DOHH2 (cell line): ENCODE data around the gene TPSAB1.

Source experiments
- H3F3A ChIP-seq: fragments of 200-600 bp; sonication (generic), shearing (Covaris generic); 2 replicates; pipeline ENCODE4 v1.6.0; 2016; ENCODE audit warnings: antibody characterized with exemption, mild to moderate bottlenecking; ENCODE audit not compliant: control insufficient read depth, insufficient read depth
- H3K27ac ChIP-seq: fragments of 200-600 bp; sonication (generic); 2 replicates; pipeline ENCODE4 v1.5.1; 2014; ENCODE audit warnings: low read depth, mild to moderate bottlenecking, low read length, moderate library complexity
- H3K27me3 ChIP-seq: fragments of 200-600 bp; sonication (generic); 2 replicates; pipeline ENCODE4 v1.6.1; 2014; ENCODE audit warnings: mild to moderate bottlenecking, low read length, mixed read lengths; ENCODE audit not compliant: control insufficient read depth
- H3K36me3 ChIP-seq: fragments of 200-600 bp; sonication (generic); 2 replicates; pipeline ENCODE4 v1.6.1; 2014; ENCODE audit warnings: mild to moderate bottlenecking, low read length, moderate library complexity, mixed read lengths; ENCODE audit not compliant: control insufficient read depth
- H3K4me1 ChIP-seq: fragments of 200-600 bp; sonication (generic); 2 replicates; pipeline ENCODE4 v1.6.1; 2014; ENCODE audit warnings: mild to moderate bottlenecking, low read length, mixed read lengths; ENCODE audit not compliant: control insufficient read depth
- H3K4me2 ChIP-seq: fragments of 200-600 bp; sonication (generic); 2 replicates; pipeline ENCODE4 v1.6.0; 2014; ENCODE audit warnings: mild to moderate bottlenecking, low read length, moderate library complexity
- H3K4me3 ChIP-seq: fragments of 200-600 bp; sonication (generic); 2 replicates; pipeline ENCODE4 v1.5.1; 2014; ENCODE audit warnings: mild to moderate bottlenecking, low read length, mixed read lengths
- H3K79me2 ChIP-seq: fragments of 200-600 bp; sonication (generic); 2 replicates; pipeline ENCODE4 v1.6.1; 2014; ENCODE audit warnings: mild to moderate bottlenecking, low read length, mixed read lengths; ENCODE audit not compliant: control insufficient read depth
- H3K9me2 ChIP-seq: fragments of 200-600 bp; sonication (generic); replicated peaks from 2 replicates; pipeline ENCODE4 v1.6.1; 2014; ENCODE audit warnings: mild to moderate bottlenecking, low read length, mixed read lengths; ENCODE audit not compliant: control insufficient read depth
- H3K9me3 ChIP-seq: fragments of 200-600 bp; sonication (generic); 2 replicates; pipeline ENCODE4 v1.6.1; 2014; ENCODE audit warnings: antibody characterized with exemption, low read length, mixed read lengths; ENCODE audit not compliant: control insufficient read depth, insufficient read depth
- H4K20me1 ChIP-seq: fragments of 200-600 bp; sonication (generic); 2 replicates; pipeline ENCODE4 v1.6.0; 2014; ENCODE audit warnings: low read depth, mild to moderate bottlenecking, antibody characterized with exemption, low read length, moderate library complexity; ENCODE audit not compliant: control insufficient read depth, insufficient read depth
- EZH2phosphoT487 ChIP-seq: fragments of 200-600 bp; sonication (generic); IDR thresholded peaks from 2 replicates; pipeline ENCODE4 v1.6.1; 2017; ENCODE audit warnings: borderline replicate concordance, mild to moderate bottlenecking, antibody characterized with exemption, low read length, moderate library complexity, mixed read lengths
- TF ChIP-seq, protein P1 (sequence below): fragments of 200-600 bp; sonication (generic); IDR thresholded peaks from one replicate; pipeline ENCODE4 v1.5.1; 2014; ENCODE audit warnings: antibody characterized with exemption, mild to moderate bottlenecking, low read depth, low read length; ENCODE audit not compliant: poor library complexity, severe bottlenecking

The TPSAB1 gene

GRCh38 chr16:1290860-1291575, 50.5 kb downstream of the TPSAB1 start:
- TF ChIP-seq EZH2phosphoT487 = no peak
- TF ChIP-seq, protein P1, sequence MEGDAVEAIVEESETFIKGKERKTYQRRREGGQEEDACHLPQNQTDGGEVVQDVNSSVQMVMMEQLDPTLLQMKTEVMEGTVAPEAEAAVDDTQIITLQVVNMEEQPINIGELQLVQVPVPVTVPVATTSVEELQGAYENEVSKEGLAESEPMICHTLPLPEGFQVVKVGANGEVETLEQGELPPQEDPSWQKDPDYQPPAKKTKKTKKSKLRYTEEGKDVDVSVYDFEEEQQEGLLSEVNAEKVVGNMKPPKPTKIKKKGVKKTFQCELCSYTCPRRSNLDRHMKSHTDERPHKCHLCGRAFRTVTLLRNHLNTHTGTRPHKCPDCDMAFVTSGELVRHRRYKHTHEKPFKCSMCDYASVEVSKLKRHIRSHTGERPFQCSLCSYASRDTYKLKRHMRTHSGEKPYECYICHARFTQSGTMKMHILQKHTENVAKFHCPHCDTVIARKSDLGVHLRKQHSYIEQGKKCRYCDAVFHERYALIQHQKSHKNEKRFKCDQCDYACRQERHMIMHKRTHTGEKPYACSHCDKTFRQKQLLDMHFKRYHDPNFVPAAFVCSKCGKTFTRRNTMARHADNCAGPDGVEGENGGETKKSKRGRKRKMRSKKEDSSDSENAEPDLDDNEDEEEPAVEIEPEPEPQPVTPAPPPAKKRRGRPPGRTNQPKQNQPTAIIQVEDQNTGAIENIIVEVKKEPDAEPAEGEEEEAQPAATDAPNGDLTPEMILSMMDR = no peak
- H3K9me3 ChIP-seq = no peaks in the 10 kb centered on the region
- peaks cover 23% of the 10 kb centered on the region for H3K27me3 ChIP-seq
- H3K4me1 ChIP-seq = peaks cover 6% of the 10 kb centered on the region; the same call in 1 of the 2 replicates
- no peak overlapping the region for H3K4me3 ChIP-seq
- H3K36me3 ChIP-seq = no peaks in the 10 kb centered on the region
- H3K4me2 ChIP-seq = no peak overlapping the region
- H3K79me2 ChIP-seq = no peaks in the 10 kb centered on the region
- no peaks in the 10 kb centered on the region for H3K9me2 ChIP-seq
- no peaks in the 10 kb centered on the region for H4K20me1 ChIP-seq
- no peak overlapping the region for H3K27ac ChIP-seq
- no peaks in the 10 kb centered on the region; the same call in 1 of the 2 replicates for H3F3A ChIP-seq

DNA sequence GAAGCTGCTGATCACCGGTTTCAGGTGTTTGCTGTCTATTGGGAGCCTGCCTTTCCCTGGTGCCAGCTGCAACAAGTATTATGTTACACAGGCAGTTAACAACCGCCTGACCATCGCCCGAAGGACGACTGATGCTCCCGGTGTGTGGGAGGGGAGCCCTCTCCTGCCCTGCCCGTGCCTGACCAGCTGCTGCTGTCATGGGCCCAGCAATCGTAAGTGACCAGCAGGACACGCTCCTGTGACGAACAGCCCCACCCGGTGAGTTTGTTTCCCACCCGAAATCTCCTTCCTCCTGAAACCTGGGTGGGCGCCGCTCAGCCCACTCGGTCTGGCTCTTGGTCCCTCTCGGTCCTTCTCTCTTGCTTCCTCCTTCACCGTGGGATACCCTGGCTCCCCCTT, 51.1 kb downstream of the TPSAB1 start:
- Histone ChIP-seq H3K9me3 (no peaks in the 10 kb centered on the region), H3K27me3 (peaks cover 23% of the 10 kb centered on the region), H3K79me2 (no peaks in the 10 kb centered on the region), H3K4me3 (no peak overlapping the region), H3K4me2 (no peak overlapping the region), H4K20me1 (no peaks in the 10 kb centered on the region), H3K9me2 (no peaks in the 10 kb centered on the region), H3K27ac (no peak overlapping the region), H3K4me1 (peaks cover 9% of the 10 kb centered on the region), H3K36me3 (no peaks in the 10 kb centered on the region), H3F3A (no peaks in the 10 kb centered on the region; the same call in 1 of the 2 replicates)
- TF ChIP-seq EZH2phosphoT487 = no peak
- TF ChIP-seq, protein P1 = no peak
